ENCODE measurements around the gene MYO10. TPM values are rescaled to one million over a fixed set of nuclear protein-coding genes. Genes with fewer than 3 reads are reported as not detected.

MYO10 gene
- total and polyA plus RNA-seq, 2 donors (not counting 3 experiments of a cell fraction or from before 2014, with no cell fraction given), result 36.0 to 148 TPM

- intact Hi-C loops (cut with micrococcal nuclease), result no loop called here
- no peak for TF ChIP-seq POLR2A (IDR thresholded peaks at IDR 0.05; ENCODE audit: low read depth, low read length)
- Histone ChIP-seq H3K9me1 (replicated peaks; ENCODE audit: control insufficient read depth, extremely low read depth, insufficient read depth, low read length) (no peaks in the 10 kb centered on the region), H3K4me3 (replicated peaks in 1 of 3; ENCODE audit: insufficient read depth in 1 of 3, low read depth in 1 of 3, low read length in 3 of 3) (no peak overlapping the region), H3K4me2 (ENCODE audit: insufficient read depth, low read length) (no peak overlapping the region), H3K4me1 (ENCODE audit: control insufficient read depth, extremely low read depth, insufficient read depth, low read length) (no peaks in the 10 kb centered on the region), H3K9ac (replicated peaks; ENCODE audit: extremely low read depth, insufficient read depth, low read length) (no peak overlapping the region), H2AFZ (ENCODE audit: low read depth, low read length) (no peak overlapping the region), H3K27ac (ENCODE audit: insufficient read depth, low read depth, low read length) (no peak overlapping the region), H3K79me2 (ENCODE audit: control insufficient read depth, insufficient read depth, low read length) (no peaks in the 10 kb centered on the region), H3K9me3 (replicated peaks; ENCODE audit: control insufficient read depth, insufficient read depth, low read length) (no peaks in the 10 kb centered on the region), H3K36me3 (ENCODE audit: control insufficient read depth in 2 of 2, extremely low read depth in 1 of 2, insufficient read depth in 2 of 2, low read length in 2 of 2) (no peaks in the 10 kb centered on the region), H3K27me3 (ENCODE audit: control insufficient read depth in 2 of 2, insufficient read depth in 2 of 2, low read length in 2 of 2) (peaks cover 0 to 2% of the 10 kb centered on the region in 2 experiments), H4K20me1 (replicated peaks; ENCODE audit: control insufficient read depth, extremely low read depth, insufficient read depth, low read length) (no peaks in the 10 kb centered on the region)
- POLR2A ChIA-PET, result no interaction called here
- DNase-seq (ENCODE audit: low read depth, low spot score) (no peak), FAIRE-seq (no peak)
- dilution Hi-C loops (cut with MboI; ENCODE audit: extremely low pct_ligation_motif_present, low sequenced_read_pairs), result no loop called here
- CTCF ChIA-PET, result no interaction called here
- no TSS peak for BruUV-seq (replicated peaks)
These were observed 293.2 kb downstream of the MYO10 start for GRCh38 chr5:16642867-16643266.

GRCh38 chr5:16639206-16639605 lies 296.9 kb downstream of the MYO10 start:
- Histone ChIP-seq H4K20me1 (replicated peaks; ENCODE audit: control insufficient read depth, extremely low read depth, insufficient read depth, low read length) (no peaks in the 10 kb centered on the region), H3K27me3 (ENCODE audit: control insufficient read depth in 2 of 2, insufficient read depth in 2 of 2, low read length in 2 of 2) (peaks cover 0 to 2% of the 10 kb centered on the region in 2 experiments), H3K9me1 (replicated peaks; ENCODE audit: control insufficient read depth, extremely low read depth, insufficient read depth, low read length) (no peaks in the 10 kb centered on the region), H3K9ac (replicated peaks; ENCODE audit: extremely low read depth, insufficient read depth, low read length) (no peak overlapping the region), H2AFZ (ENCODE audit: low read depth, low read length) (no peak overlapping the region), H3K4me2 (ENCODE audit: insufficient read depth, low read length) (no peak overlapping the region), H3K4me1 (ENCODE audit: control insufficient read depth, extremely low read depth, insufficient read depth, low read length) (no peaks in the 10 kb centered on the region), H3K79me2 (ENCODE audit: control insufficient read depth, insufficient read depth, low read length) (no peaks in the 10 kb centered on the region), H3K36me3 (ENCODE audit: control insufficient read depth in 2 of 2, extremely low read depth in 1 of 2, insufficient read depth in 2 of 2, low read length in 2 of 2) (no peaks in the 10 kb centered on the region), H3K4me3 (replicated peaks in 1 of 3; ENCODE audit: insufficient read depth in 1 of 3, low read depth in 1 of 3, low read length in 3 of 3) (no peak overlapping the region), H3K9me3 (replicated peaks; ENCODE audit: control insufficient read depth, insufficient read depth, low read length) (no peaks in the 10 kb centered on the region), H3K27ac (ENCODE audit: insufficient read depth, low read depth, low read length) (no peak overlapping the region)
- intact Hi-C loops (cut with micrococcal nuclease) (no loop called here), dilution Hi-C loops (cut with MboI; ENCODE audit: extremely low pct_ligation_motif_present, low sequenced_read_pairs) (no loop called here)
- FAIRE-seq (no peak), DNase-seq (ENCODE audit: low read depth, low spot score) (no peak)
- TF ChIP-seq CTCF (IDR thresholded peaks at IDR 0.05; ENCODE audit: extremely low read depth in 1 of 2, insufficient read depth in 1 of 2, low read depth in 1 of 2, low read length in 2 of 2) (no peak), MAX (IDR thresholded peaks at IDR 0.05; ENCODE audit: insufficient read depth, insufficient read length) (no peak), POLR2A (IDR thresholded peaks at IDR 0.05; ENCODE audit: low read depth, low read length) (no peak), FOS (IDR thresholded peaks at IDR 0.05; ENCODE audit: borderline replicate concordance, insufficient read depth, low read length) (no peak), JUN (IDR thresholded peaks at IDR 0.05; ENCODE audit: borderline replicate concordance, insufficient read depth, insufficient read length, low read depth) (no peak), EZH2 (IDR thresholded peaks at IDR 0.05; ENCODE audit: borderline replicate concordance, low read depth, low read length, severe bottlenecking) (no peak), GATA2 (IDR thresholded peaks at IDR 0.05; ENCODE audit: insufficient read depth, insufficient read length, low read depth, low read length) (no peak), MYC (IDR thresholded peaks at IDR 0.05; ENCODE audit: low read depth, low read length) (no peak), POLR2AphosphoS5 (IDR thresholded peaks at IDR 0.05; ENCODE audit: insufficient read depth, low read depth, low read length) (no peak)
- POLR2A ChIA-PET, result no interaction called here
- CTCF ChIA-PET, result no interaction called here
- BruUV-seq (replicated peaks), result no TSS peak
